HG02852 (cell line): ENCODE results near the gene GALNT10.
A peak's percentile ranks its signal among the peaks of the same experiment; 100 is the strongest.

Experiments used
- ATAC-seq: cut with Tn5 transposase; IDR thresholded peaks from one replicate; pipeline ENCODE4 v1.9.1; 2021; ENCODE audit warnings: mild to moderate bottlenecking, moderate library complexity; ENCODE audit not compliant: unreplicated experiment

GALNT10 gene

GRCh38 chr5:154260224-154260927 is 69.8 kb downstream of the GALNT10 start:
- ATAC-seq = no peak

- ATAC-seq = no peak
Measured at GRCh38 chr5:154262342-154262741, 71.8 kb downstream of the GALNT10 start.

- no peak for ATAC-seq
Measured at GRCh38 chr5:154264549-154265196, 74.1 kb downstream of the GALNT10 start.

GRCh38 chr5:154265197-154265773 is 74.8 kb downstream of the GALNT10 start:
- no peak for ATAC-seq

- no peak for ATAC-seq
Measured at GRCh38 chr5:154267516-154267915, 77.0 kb downstream of the GALNT10 start.

GRCh38 chr5:154268073-154268472 is 77.5 kb downstream of the GALNT10 start:
- no peak for ATAC-seq

- no peak for ATAC-seq
Measured at GRCh38 chr5:154269414-154269813, 78.9 kb downstream of the GALNT10 start.

- no peak for ATAC-seq
Measured at GRCh38 chr5:154271466-154271865, 80.9 kb downstream of the GALNT10 start.

GRCh38 chr5:154271936-154272514 is 81.5 kb downstream of the GALNT10 start:
- ATAC-seq = no peak

- peak; percentile 59 for ATAC-seq
Measured at GRCh38 chr5:154273028-154273617, 82.6 kb downstream of the GALNT10 start.

GRCh38 chr5:154273963-154274827 is 83.7 kb downstream of the GALNT10 start:
- ATAC-seq = no peak

GRCh38 chr5:154274828-154275185 is 84.3 kb downstream of the GALNT10 start:
- no peak for ATAC-seq

- ATAC-seq = no peak
Measured at GRCh38 chr5:154275566-154275965, 85.0 kb downstream of the GALNT10 start.

GRCh38 chr5:154276261-154276972 is 85.9 kb downstream of the GALNT10 start:
- no peak for ATAC-seq

- ATAC-seq = no peak
Measured at GRCh38 chr5:154276973-154277331, 86.4 kb downstream of the GALNT10 start.

GRCh38 chr5:154277499-154277898 is 87.0 kb downstream of the GALNT10 start:
- ATAC-seq = no peak

- no peak for ATAC-seq
Measured at GRCh38 chr5:154278186-154278585, 87.7 kb downstream of the GALNT10 start.

- ATAC-seq = peak; percentile 82
Measured at GRCh38 chr5:154278908-154279307, 88.4 kb downstream of the GALNT10 start.

GRCh38 chr5:154284433-154284832 is 93.9 kb downstream of the GALNT10 start:
- ATAC-seq = peak; percentile 98
